Stimulated activated CD8-positive, alpha-beta memory T cell treated with anti-CD3 and anti-CD28 coated beads, Interleukin-15, amount 100 ng/mL, for 48 hours (primary cell): Measurements from ENCODE around the gene HCRT.

Experiments
- DNase-seq, 2 donors: peaks; one replicate each; pipeline ENCODE4 v3.0.0-alpha.2; 2020; ENCODE audit warnings: low read depth in 2 of 2

HCRT gene

GRCh38 chr17:42138749-42139492 lies 46.3 kb downstream of the HCRT start:
- DNase-seq: no peak

- DNase-seq: no peak
Observed at GRCh38 chr17:42136654-42137051, 48.6 kb downstream of the HCRT start.

DNA sequence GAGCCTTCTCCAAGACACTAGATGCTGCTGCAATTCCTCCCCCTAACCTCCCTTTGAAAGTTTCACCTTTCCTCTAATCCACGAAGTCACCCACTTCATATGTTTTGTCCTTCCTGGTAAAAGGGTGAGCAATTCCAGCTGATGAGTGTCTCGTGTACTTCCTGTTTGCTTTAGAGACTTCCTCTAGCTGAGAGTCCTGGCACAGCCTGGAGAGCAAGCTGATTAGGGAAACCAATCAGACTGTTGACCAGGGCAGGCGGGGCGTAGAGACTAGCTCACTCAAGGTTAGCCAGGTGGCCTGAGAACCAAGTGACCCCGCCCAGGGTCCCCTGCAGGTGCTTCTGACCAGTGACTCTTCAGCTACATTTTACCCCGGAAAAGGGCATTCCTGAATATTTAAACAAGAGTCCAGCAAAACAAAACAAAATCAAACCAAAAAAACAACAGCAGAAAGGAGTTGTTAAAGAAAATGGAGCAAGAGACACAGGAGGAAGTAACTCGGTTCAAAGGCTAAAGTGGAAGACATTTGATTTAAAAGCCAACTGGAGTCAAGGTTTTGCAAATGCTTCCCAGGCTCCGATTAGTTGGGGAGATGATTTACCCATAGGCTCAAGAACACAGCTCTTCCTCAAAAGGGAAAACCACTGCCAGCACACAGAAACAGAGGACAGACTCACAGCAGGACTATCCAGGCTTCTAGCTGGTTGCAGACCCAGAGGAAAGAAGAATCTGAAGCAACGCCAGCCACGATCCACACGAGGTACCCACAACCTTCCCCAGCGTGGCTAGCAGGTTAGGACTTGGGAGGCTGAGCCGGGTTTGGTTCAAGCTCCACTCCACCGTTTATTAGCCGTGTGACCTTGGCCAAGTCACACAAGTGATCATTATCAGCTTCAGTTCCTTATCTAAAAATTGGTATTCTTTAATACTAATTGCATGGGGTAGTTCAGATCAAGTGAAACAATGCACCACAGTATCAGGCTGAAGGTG lies 49.3 kb downstream of the HCRT start:
- no peak for DNase-seq

DNA sequence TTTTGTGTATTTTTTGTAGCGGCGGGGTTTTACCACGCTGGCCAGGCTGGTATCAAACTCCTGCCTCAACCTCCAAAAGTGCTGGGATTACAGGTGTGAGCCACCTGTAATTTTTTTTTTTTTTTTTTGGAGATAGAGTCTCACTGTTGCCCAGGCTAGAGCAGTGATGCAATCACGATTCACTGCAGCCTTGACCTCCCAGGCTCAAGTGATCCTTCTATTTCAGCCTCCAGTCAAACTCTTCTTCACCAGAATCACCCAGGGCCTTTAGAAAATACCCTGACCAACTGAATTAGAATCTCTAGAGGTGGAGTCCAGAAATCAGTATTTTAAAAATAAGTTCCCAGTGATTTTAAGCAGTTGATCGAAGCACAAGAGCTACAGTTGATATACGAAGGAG lies 50.1 kb downstream of the HCRT start:
- no peak for DNase-seq
